Activated naive CD8-positive, alpha-beta T cell treated with anti-CD3 and anti-CD28 coated beads, Interleukin-2, amount 50 U/mL, for 24 hours (primary cell): Measurements from ENCODE around the gene INSIG2.

Source experiments
- ATAC-seq: fragments of 150-1000 bp; cut with Tn5 transposase; one replicate; pipeline ENCODE4 v1.10.0; 2021
- DNase-seq: peaks from one replicate; pipeline ENCODE4 v3.0.0; 2021
- H3K27ac Mint-ChIP-seq: one replicate; pipeline ENCODE4 v1.8.0; 2021; ENCODE audit warnings: mild to moderate bottlenecking, mixed read lengths
- H3K27me3 Mint-ChIP-seq: one replicate; pipeline ENCODE4 v1.8.0; 2021; ENCODE audit warnings: mixed read lengths
- H3K36me3 Mint-ChIP-seq: one replicate; pipeline ENCODE4 v1.8.0; 2021; ENCODE audit warnings: low read depth, mixed read lengths
- H3K4me1 Mint-ChIP-seq: one replicate; pipeline ENCODE4 v1.8.0; 2021; ENCODE audit warnings: mixed read lengths
- H3K4me3 Mint-ChIP-seq: one replicate; pipeline ENCODE4 v1.8.0; 2021; ENCODE audit warnings: mild to moderate bottlenecking, moderate library complexity, mixed read lengths
- H3K9me3 Mint-ChIP-seq: one replicate; pipeline ENCODE4 v1.8.0; 2021; ENCODE audit warnings: mixed read lengths

INSIG2 gene

GRCh38 chr2:118150294-118150693 is 62.0 kb downstream of the INSIG2 start:
- Mint-ChIP-seq H3K27me3 (peaks cover 16% of the 10 kb centered on the region), H3K4me1 (peaks cover 6% of the 10 kb centered on the region), H3K27ac (no peak overlapping the region), H3K4me3 (no peak overlapping the region), H3K36me3 (no peaks in the 10 kb centered on the region), H3K9me3 (no peaks in the 10 kb centered on the region)
- ATAC-seq = no peak
- DNase-seq = no peak

- DNase-seq (no peak), ATAC-seq (no peak)
- Mint-ChIP-seq H3K4me3 (no peak overlapping the region), H3K4me1 (peaks cover 6% of the 10 kb centered on the region), H3K27me3 (peaks cover 19% of the 10 kb centered on the region), H3K27ac (no peak overlapping the region), H3K36me3 (peaks cover 2% of the 10 kb centered on the region), H3K9me3 (peaks cover 4% of the 10 kb centered on the region)
Observed at GRCh38 chr2:118151831-118152230, 63.6 kb downstream of the INSIG2 start.

GRCh38 chr2:118153433-118153832 is 65.2 kb downstream of the INSIG2 start:
- H3K9me3 Mint-ChIP-seq = peaks cover 11% of the 10 kb centered on the region
- no peak for ATAC-seq
- no peak overlapping the region for H3K4me3 Mint-ChIP-seq
- no peak for DNase-seq
- H3K27me3 Mint-ChIP-seq = peaks cover 23% of the 10 kb centered on the region
- H3K4me1 Mint-ChIP-seq = peaks cover 4% of the 10 kb centered on the region
- no peak overlapping the region for H3K27ac Mint-ChIP-seq
- H3K36me3 Mint-ChIP-seq = peaks cover 2% of the 10 kb centered on the region

GRCh38 chr2:118154176-118154575 is 65.9 kb downstream of the INSIG2 start:
- no peak for ATAC-seq

More at GRCh38 chr2:118154176-118154575, 65.9 kb downstream of the INSIG2 start:
- H3K27me3 Mint-ChIP-seq = peaks cover 23% of the 10 kb centered on the region
- DNase-seq = no peak
- H3K9me3 Mint-ChIP-seq = peaks cover 11% of the 10 kb centered on the region
- no peaks in the 10 kb centered on the region for H3K4me1 Mint-ChIP-seq
- H3K36me3 Mint-ChIP-seq = peaks cover 2% of the 10 kb centered on the region
- H3K4me3 Mint-ChIP-seq = no peak overlapping the region
- no peak overlapping the region for H3K27ac Mint-ChIP-seq
